ENCODE data around the gene CNPY1. TPM values are rescaled to one million over a fixed set of nuclear protein-coding genes. Genes with fewer than 3 reads are reported as not detected.
"Not testable (repeated sequence)": the region's sequence is repeated elsewhere in the genome, so short reads cannot be mapped to it uniquely, and the experiment has no call there.

CNPY1 gene
- total RNA-seq, 1 experiment from 2014 or later: not detected

DNA sequence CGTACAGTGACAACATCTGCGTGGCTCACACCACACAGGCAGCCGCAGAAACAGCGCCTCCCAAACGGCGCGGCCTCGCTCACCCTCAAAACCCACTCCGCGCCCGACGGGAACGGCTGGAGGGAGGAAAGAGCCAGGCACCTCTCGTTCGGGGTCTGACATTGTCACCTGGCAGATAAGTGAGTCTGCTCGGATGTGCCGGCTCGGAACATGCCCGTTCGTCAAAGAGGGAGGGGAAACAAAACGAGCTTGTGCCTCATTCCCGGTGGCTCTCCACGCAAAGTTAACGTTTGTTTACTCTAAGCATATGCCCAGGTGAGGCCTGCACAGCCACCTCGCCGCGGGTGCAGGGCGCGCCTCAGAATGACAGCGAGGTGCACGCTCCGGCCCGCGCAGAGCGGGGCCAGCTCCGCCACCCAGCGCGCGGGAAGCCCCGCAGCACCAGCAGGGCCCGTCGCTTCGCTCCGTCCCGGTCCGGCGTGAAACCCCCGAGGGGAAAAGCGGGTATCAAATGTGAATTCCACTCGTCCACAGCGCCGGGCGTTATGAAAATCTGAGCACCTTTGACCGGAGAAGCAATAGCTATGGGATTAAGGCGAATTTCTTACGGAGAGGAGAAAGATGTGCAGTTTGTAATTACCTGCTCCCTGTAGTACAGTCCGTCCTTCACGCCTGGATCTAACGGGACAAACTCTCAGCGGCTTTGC is 13.1 kb downstream of the CNPY1 start:
- DNase-seq (ENCODE audit: low read depth): no peak

DNA sequence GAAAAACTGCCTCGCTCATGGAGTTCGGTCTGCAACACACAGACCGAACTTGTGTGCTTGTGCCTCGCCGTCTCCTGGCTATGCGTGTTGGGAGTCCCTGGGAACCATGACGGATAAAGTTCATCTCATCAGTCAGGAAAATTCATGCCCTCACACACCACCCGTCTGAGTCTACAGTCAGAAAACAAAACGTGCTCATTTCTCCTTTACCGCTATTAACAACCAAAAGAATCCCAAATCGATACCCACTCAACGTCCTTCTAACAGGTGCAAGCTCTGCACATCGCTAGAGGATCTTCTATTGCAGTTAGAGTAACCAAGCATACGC is 13.6 kb downstream of the CNPY1 start:
- no peak for DNase-seq (ENCODE audit: low read depth)

DNA sequence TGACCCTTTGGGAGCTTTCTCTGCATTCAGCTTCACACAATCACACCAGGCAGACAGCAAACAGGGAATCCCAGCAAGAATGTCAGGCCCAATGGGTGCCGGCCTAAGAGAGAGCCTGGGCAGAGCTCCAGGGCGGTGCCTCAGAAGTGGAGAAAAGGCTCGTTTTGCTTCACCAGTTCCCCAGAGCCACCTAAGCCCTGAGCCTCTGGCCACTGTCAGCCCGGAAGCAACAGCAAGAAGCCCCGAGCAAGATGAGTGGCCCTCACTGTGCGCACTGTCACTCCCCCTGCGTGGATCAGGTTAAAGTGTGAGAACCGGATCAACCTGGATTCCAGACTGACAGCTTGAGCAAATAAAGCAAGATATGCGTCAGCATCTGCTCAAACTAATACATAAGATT is 14.7 kb downstream of the CNPY1 start:
- no peak for DNase-seq (ENCODE audit: low read depth)

DNA sequence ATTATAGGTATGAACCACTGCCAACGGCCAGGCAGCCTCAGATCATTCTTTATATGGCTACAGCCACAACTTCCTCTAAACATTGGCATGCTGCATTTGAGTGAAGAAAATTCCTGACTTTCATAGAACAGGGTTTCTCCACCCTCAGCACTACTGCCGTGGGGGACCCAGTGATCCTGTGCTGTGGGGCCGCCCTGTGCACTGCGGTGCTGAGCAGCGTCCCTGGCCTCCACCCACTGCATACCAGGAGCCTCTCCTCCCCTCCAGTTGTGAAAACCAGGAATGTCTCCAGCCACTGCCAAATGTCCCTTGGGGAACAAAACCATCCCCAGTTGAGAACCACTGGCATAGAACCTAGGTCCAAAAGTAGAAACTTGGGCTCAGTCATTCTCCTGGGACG is 15.8 kb downstream of the CNPY1 start:
- no peak for DNase-seq (ENCODE audit: low read depth)

DNA sequence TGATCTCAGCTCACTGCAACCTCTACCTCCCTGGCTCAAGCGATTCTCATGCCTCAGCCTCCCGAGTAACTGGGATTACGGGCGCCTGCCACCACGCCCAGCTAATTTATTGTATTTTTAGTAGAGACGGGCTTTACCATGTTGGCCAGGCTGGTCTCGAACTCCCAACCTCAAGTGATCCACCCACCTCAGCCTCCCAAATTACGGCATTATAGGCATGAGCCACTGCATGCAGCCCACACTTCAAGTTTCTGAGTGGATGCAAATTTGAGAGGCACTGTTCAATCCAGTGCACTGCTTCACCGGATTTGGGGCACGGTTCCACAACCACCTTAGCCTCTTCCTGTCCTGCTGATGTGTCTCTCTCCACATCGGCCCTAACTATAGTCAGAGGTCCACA is 16.5 kb downstream of the CNPY1 start:
- no peak for DNase-seq (ENCODE audit: low read depth)

DNA sequence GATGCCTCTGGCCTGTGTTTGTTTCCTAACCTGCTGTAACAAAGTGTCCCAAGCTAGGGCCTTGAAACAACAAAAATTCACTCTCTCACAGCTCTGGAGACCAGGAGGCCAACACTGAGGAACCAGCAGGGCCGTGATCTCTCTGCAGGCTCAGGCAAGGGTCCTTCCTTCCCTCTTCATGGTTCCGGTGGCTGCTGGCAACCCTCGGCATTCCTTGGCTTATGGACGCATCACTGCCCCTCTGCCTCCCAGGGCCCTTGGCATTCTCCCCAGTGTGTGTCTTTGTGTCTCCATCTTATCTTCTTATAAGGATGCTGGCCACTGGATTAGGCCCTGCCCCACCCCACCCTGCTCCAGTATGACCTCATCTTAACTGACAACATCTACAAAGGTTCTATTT is 17.0 kb downstream of the CNPY1 start:
- no peak for DNase-seq (ENCODE audit: low read depth)

DNA sequence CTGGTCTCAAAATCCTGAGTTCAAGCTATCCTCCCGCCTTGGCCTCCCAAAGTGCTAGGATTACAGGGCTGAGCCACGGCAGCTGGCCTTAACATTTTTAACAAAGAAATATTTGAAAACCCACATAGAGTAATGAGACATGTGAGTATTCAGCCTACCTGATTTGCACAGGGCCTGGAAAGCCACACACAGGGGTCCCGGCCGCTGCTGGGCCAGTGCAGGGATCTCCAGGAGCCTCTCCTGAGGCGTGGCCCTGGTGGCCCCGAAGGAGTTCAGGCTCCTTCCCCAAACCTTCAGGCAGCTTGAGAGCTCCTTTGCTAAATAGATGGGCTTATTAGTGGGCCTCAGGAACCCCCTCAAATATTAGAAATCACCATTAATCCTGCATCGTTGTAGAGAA is 18.7 kb downstream of the CNPY1 start:
- DNase-seq (ENCODE audit: low read depth): no peak

DNA sequence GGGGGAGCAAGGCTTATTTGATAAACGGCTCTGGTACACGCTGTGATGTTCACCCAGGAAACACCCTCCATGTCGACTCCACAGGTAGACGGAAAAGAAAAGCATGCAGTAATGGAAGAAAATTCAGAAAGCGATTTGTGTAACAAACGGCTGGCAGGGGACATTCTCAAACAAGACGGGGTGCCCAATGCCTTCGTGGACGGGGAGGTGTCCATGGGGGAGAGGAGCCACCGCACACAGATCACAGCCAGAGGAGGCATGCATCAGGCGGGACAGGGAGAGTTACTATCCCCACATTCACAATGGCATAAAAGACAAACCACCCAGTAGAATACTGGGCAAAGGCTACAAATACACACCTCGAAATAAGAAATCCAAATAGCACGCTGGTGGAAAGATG is 20.1 kb downstream of the CNPY1 start:
- DNase-seq (ENCODE audit: low read depth): no peak

DNA sequence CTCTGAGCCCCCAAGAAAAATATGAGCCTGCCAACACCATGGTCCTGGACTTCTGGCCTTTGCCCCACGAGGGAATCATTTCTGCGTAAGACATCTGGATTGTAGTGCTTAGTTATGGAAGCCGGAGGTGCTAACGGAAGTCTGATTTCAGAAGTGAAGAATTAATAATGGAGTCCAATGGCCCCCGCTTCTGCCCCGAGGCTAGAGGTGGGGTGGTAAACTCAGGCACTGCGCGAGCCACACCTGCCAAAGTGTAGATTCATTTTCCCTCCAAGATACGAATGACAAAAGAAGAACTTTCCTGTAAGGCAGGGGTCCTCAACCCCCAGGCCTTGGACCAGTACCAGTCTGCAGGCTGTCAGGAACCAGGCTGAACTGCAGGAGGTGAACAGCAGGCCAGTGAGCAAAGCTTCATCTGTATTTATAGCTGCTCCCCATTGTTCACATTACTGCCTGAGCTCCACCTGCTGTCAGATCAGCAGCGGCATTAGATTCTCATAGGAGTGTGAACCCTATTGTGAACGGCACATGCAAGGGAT is 22.3 kb downstream of the CNPY1 start:
- DNase-seq (ENCODE audit: low read depth): peak; percentile 6

DNA sequence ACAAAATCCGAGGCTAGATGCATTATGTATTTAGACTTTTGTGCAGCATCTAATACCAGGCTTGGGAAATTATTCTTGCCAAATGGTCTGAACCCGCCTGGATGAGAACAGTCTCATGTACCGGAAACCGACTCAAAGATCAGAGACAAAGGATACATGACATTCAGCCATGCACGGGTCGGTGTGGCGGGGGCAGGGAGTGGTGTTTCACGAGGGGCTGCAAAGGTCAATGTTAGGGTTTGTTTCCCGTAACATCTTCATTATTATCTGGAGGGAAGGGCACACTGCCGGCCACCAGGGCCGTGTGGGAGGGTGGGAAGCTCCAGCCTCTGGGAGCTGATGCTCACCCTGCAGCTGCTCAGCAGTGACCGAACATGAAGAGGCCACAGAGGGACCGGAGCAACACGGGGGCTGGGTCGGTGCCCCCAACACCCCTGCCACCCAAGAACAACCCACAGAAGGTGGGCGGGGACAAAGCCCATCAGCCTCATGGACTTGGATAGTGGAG is 23.1 kb downstream of the CNPY1 start:
- no peak for DNase-seq (ENCODE audit: low read depth)

DNA sequence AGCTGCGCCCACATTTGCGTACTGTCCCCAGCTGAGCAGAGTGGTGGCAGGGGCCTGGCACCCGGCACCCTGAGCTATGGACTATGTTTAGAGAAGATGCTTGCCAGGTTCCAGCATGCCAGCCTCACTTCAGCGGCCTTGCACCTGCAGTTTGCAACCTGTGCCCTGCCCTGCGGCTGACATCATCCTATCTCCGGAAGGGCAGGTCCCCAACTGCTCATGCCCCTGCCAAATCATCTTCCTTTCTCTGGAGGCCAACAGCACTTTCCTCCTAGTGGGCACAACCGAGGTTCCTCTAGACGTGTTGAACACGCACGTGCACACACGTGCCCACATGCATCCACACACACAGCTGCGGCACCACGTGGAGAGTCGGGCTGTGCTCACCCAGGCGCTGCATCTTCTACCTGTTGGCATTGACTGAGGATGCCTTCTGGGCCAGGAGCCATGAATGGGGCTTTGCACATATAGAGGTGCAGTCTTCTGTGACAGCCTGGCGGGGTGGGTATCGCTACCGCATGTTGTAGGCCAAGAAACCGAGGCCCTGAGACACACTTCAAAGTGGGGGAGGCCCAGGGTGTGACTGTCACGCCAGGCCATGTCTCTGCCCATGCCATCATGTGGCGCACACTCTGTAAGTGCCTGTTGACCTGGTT is 24.5 kb downstream of the CNPY1 start:
- no peak for DNase-seq (ENCODE audit: low read depth)

DNA sequence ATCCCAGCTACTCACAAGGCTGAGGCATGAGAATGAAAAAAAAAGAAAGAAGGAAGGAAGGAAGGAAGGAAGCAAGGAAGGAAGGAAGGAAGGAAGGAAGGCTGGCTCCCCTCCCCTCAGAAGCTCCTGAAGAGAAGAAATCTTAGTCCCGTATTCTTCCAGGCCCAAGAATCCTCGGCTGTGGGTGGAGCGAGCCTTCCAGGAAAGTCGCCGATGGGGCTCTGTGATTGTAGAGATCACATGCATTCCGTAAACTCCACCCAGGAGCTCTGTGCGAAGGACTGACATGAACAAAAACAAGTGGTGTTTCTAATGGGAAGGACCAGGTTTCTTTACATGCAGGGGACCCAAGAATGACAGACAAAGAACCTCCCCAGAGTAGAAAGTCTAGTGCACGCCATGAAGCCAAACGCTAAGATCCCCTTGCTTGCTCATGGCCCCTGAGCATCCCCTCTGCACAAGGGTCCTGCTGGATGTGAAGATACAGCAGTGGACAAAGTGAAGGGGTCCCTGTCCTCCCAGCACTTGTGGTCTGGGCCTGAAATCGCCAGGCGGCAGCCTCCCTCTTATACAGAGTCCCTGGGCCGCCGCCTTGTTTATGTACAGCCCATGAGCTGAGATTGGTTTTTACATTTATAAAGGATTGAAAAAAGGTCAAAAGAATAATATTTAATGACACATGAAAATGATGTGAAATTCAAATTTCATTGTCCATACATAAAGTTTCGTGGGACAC is 25.2 kb downstream of the CNPY1 start:
- no peak for DNase-seq (ENCODE audit: low read depth)

DNA sequence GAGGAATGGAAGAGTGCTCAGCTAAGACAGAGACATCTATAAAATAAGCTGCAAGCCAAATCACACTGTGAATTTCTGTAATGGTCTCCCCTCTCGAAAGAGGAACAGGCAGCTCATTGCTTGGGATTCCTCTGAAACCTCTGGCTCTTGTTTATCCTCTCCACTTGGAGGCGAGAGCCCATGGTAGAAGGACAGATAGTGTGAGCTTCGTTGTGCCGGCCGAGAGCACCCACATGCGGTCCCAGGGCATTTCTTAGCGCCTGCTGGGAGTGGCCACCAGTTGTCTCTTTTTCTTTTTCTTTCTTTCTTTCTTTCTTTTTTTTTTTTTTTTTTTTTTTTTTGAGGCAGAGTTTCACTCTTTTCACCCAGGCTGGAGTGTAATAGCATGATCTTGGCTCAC is 26.2 kb downstream of the CNPY1 start:
- no peak for DNase-seq (ENCODE audit: low read depth)

DNA sequence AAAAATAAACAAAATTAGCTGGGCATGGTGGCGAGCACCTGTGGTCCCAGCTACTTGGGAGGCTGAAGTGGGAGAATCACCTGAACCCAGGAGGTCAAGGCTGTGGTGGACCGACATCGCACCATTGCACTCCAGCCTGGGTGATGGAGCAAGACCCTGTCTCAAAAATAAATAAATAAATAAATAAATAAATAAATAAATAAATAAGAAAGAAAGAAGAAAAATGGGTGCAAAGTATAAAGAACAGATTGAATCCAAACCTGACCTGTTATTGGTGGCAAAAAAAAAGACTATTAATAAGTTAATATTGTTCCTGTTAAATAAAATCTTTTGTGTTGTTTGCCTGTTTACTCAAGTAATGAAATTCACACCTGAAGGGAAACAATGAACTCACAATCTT is 27.0 kb downstream of the CNPY1 start:
- not testable (repeated sequence) for DNase-seq (ENCODE audit: low read depth)

DNA sequence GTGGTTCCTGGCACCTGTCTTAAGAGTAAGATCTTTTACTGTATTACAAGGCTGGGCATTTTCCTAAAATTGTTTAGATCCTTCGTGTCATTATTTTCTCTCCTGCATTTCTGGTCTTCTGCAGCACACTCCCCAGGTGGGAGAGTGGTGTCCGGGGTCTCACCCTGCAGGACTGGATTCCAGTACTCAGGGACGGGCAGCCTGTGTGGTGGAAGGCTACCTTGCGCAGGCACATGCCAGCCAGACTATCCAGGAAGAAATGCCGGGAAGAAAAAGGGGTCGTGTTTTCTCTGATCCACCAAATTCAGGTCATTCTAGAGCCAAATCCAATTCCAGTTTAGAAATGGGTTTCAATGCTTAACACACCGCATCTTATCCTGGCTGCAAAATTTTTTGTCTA is 27.7 kb downstream of the CNPY1 start:
- DNase-seq (ENCODE audit: low read depth): no peak

DNA sequence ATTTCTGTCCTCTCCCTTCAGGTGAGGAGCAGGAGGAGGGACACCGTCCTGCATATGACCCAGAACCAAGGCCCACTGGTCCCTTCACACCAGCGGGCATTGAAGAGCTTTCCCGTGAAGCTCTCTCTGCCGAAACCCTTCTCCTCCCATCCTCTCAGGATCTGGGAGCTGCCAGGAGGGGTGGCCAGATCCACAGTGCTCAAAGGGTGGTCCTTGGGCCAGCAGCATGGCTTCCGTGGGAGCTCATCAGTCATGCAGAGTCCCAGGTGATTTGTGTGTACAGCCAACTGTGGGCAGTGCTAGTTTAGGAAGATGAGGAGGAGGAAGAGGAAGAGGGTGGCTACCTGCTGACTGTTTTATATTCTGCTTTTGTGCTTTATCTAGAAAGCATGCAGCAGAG is 28.4 kb downstream of the CNPY1 start:
- no peak for DNase-seq (ENCODE audit: low read depth)

DNA sequence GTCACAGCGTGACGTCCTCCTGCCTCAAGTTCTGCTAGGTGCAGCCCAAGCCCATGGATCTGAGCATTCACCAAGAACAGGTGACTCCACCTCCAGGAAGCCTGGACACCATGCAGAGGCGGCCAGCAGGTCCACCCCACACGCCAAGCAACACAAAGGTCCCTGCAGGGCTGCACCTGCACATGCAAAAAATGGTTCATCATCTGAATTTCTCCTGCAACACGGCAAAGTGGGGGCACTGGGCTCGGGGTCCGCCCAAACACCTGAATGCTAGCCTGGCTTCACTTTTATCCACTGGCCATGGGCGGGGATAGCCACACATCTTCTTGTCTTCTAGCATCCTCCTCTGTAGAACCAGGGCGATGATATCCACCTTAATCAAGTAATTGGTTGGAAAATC is 28.9 kb downstream of the CNPY1 start:
- no peak for DNase-seq (ENCODE audit: low read depth)

DNA sequence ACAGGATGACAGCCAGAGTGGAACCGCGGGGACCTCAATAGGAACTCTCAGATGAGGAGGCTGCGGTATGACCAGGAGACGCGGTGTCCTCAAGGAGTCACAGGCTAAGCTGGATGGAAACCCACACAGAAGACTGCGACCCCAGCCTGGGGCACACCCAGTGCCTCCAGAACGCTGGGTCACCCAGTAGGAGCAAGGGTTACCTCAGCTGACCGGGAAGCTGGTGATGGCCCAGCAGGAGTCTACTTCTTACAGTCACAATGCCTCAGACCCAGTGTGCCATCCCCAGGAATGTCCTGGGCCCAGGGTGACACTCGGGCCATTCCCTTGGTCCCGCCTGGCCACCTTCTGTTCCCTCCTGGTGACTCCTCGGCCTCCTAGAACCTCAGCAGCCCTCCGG is 29.9 kb downstream of the CNPY1 start:
- DNase-seq (ENCODE audit: low read depth): no peak

DNA sequence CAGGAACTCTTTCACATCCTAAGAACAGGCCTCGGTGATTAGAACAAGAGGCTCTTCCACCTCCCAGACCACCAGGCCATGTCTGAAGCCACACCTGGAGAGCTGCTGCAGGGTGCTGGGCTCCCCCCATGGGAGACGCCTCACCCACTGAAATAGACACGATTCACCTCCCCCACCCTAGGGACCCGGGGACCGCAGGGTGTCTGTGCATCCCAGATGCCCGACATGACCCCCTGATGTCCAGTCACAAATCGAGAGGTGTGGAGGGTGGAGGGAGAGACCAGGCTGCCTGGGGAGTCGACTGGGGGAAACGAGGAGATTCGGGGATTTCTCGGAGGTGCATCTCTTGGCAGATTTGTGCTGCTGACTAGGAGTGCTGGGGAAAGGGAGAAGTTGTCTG is 31.0 kb downstream of the CNPY1 start:
- no peak for DNase-seq (ENCODE audit: low read depth)

DNA sequence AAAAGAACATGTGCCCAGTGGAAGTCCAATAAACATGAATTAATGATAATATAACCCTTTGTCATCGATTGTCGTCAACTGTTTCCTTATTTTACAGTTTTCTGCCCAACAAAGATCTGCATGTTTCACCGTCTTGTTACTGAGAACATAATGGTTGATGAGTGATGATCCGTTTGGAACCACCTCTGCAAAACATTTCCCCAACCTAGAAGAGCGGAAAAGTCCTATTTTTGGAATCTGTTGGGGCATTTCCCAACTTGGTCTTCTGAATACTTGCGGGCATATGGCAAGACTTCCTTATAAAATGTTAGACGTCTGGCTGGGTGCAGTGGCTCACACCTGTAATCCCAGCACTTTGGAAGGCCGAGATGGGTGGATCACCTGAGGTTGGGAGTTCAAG is 32.1 kb downstream of the CNPY1 start:
- no peak for DNase-seq (ENCODE audit: low read depth)

DNA sequence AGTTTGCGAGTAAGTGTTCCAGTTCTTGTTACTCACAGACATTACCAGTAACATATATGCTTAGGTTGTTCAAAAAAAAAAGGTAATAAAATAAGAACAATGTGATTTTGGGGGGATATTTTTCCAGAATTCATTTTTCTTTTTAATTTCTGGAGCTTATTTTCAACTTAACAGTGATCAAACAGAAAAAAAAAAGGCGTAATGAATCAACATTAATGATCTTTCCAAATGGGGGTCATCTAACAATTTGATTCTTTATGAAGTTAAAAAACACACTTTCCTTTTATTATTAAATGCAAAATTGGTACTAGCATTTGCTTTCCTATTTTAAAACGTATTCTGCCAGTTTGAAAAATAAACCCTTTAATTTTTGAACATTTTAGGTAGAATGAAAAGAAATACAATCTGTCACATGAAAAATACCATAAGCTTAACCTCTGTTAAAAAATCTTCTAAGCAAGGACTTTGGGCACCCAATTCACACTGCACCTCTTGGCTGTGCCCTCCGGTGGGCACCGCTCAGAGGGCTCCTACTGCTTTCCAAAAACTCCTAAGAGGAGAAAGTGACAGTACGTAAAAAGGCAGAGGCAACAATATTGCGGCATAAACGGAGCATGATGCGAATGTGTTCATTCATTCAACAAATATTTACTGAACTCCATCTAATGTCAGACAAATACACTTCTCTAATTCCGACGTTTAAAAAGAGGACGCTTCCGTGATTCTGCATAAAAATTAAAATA is 32.6 kb downstream of the CNPY1 start:
- no peak for DNase-seq (ENCODE audit: low read depth)

DNA sequence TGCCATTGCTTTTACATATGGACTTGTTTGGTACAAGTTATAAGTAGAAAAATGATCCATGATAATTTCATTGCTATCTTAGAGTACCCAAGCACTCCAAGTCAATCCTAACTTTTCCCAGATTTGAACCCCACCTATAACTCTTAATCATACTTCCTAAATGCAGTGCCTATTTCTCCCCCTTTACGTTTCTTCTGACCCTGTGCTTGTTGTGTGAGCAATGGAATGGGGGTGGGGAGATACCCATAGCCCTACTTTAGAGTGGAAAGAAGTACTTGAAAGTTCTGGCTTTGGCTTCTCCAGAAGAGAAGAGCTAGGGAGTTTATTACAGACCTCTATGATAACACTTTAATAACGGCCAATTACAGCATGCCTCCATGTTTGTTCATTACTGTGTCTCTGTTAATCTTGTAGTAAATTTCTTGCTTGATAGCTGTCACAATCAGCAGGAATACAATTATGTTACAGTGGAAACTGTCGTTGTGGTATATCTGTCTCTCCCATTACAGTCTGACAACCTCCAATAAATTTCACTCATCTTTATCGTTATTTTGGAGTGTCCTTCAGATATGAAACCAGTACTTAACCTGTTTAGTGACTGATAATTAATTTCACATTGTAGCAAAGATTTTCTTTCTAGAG is 34.0 kb downstream of the CNPY1 start:
- DNase-seq (ENCODE audit: low read depth): no peak

Data from RPMI7951 (cell line).